ENCODE data around the gene RPRD2.

RPRD2 gene

GRCh38 chr1:150397392-150398032 lies 33.6 kb downstream of the RPRD2 start:
- no peak for DNase-seq (ENCODE audit: low read depth, low spot score)
- Histone ChIP-seq H3K9ac (ENCODE audit: insufficient read length) (no peak overlapping the region), H3K36me3 (ENCODE audit: insufficient read depth, low read length) (peaks cover 13% of the 10 kb centered on the region), H3K27ac (no peak overlapping the region), H3K9me3 (ENCODE audit: low read depth, low read length) (peaks cover 3% of the 10 kb centered on the region; the same call in 1 of the 2 replicates), H3K4me3 (no peak overlapping the region)
- no peak for TF ChIP-seq FOXP2 (optimal IDR thresholded peaks at IDR 0.05; ENCODE audit: control extremely low read depth, extremely low read length, insufficient read depth)
- TF ChIP-seq EZH2 (IDR thresholded peaks at IDR 0.05): no peak
- TF ChIP-seq POLR2AphosphoS5 (IDR thresholded peaks at IDR 0.05; ENCODE audit: borderline replicate concordance, low read depth, low read length): no peak

GRCh38 chr1:150404465-150404864 lies 40.5 kb downstream of the RPRD2 start:
- no peak for TF ChIP-seq POLR2AphosphoS5 (IDR thresholded peaks at IDR 0.05; ENCODE audit: borderline replicate concordance, low read depth, low read length)
- no peak for TF ChIP-seq FOXP2 (optimal IDR thresholded peaks at IDR 0.05; ENCODE audit: control extremely low read depth, extremely low read length, insufficient read depth)
- TF ChIP-seq EZH2 (IDR thresholded peaks at IDR 0.05): no peak
- Histone ChIP-seq H3K9me3 (ENCODE audit: low read depth, low read length) (no peaks in the 10 kb centered on the region), H3K4me3 (no peak overlapping the region), H3K9ac (ENCODE audit: insufficient read length) (no peak overlapping the region), H3K27ac (no peak overlapping the region), H3K36me3 (ENCODE audit: insufficient read depth, low read length) (peaks cover 3% of the 10 kb centered on the region; the same call in 1 of the 2 replicates)
- no peak for DNase-seq (ENCODE audit: low read depth, low spot score)

- H3K4me3 ChIP-seq: no peak overlapping the region
- no peak for DNase-seq (ENCODE audit: low read depth, low spot score)
- no peaks in the 10 kb centered on the region for H3K9me3 ChIP-seq (ENCODE audit: low read depth, low read length)
- TF ChIP-seq FOXP2 (optimal IDR thresholded peaks at IDR 0.05; ENCODE audit: control extremely low read depth, extremely low read length, insufficient read depth): no peak
- no peak for TF ChIP-seq EZH2 (IDR thresholded peaks at IDR 0.05)
- no peak for TF ChIP-seq POLR2AphosphoS5 (IDR thresholded peaks at IDR 0.05; ENCODE audit: borderline replicate concordance, low read depth, low read length)
- H3K9ac ChIP-seq (ENCODE audit: insufficient read length): no peak overlapping the region
- H3K27ac ChIP-seq: no peak overlapping the region
- no peaks in the 10 kb centered on the region for H3K36me3 ChIP-seq (ENCODE audit: insufficient read depth, low read length)
Observed at GRCh38 chr1:150405660-150406059, 41.7 kb downstream of the RPRD2 start.

- no peak overlapping the region for H3K9ac ChIP-seq (ENCODE audit: insufficient read length)
- H3K27ac ChIP-seq: no peak overlapping the region
- H3K4me3 ChIP-seq: no peak overlapping the region
- H3K36me3 ChIP-seq (ENCODE audit: insufficient read depth, low read length): no peaks in the 10 kb centered on the region
- TF ChIP-seq EZH2 (IDR thresholded peaks at IDR 0.05) (no peak), POLR2AphosphoS5 (IDR thresholded peaks at IDR 0.05; ENCODE audit: borderline replicate concordance, low read depth, low read length) (no peak), FOXP2 (optimal IDR thresholded peaks at IDR 0.05; ENCODE audit: control extremely low read depth, extremely low read length, insufficient read depth) (no peak)
- no peaks in the 10 kb centered on the region for H3K9me3 ChIP-seq (ENCODE audit: low read depth, low read length)
- no peak for DNase-seq (ENCODE audit: low read depth, low spot score)
Observed at GRCh38 chr1:150406483-150406882, 42.5 kb downstream of the RPRD2 start.

- no peak overlapping the region for H3K9ac ChIP-seq (ENCODE audit: insufficient read length)
- no peaks in the 10 kb centered on the region for H3K36me3 ChIP-seq (ENCODE audit: insufficient read depth, low read length)
- DNase-seq (ENCODE audit: low read depth, low spot score): no peak
- H3K4me3 ChIP-seq: no peak overlapping the region
- no peak overlapping the region for H3K27ac ChIP-seq
- TF ChIP-seq FOXP2 (optimal IDR thresholded peaks at IDR 0.05; ENCODE audit: control extremely low read depth, extremely low read length, insufficient read depth) (no peak), EZH2 (IDR thresholded peaks at IDR 0.05) (no peak), POLR2AphosphoS5 (IDR thresholded peaks at IDR 0.05; ENCODE audit: borderline replicate concordance, low read depth, low read length) (no peak)
- H3K9me3 ChIP-seq (ENCODE audit: low read depth, low read length): no peaks in the 10 kb centered on the region
Observed at GRCh38 chr1:150407330-150407729, 43.4 kb downstream of the RPRD2 start.

GRCh38 chr1:150408800-150409199 lies 44.9 kb downstream of the RPRD2 start:
- Histone ChIP-seq H3K9ac (ENCODE audit: insufficient read length) (no peak overlapping the region), H3K9me3 (ENCODE audit: low read depth, low read length) (no peaks in the 10 kb centered on the region), H3K4me3 (no peak overlapping the region), H3K27ac (no peak overlapping the region), H3K36me3 (ENCODE audit: insufficient read depth, low read length) (no peaks in the 10 kb centered on the region)
- TF ChIP-seq FOXP2 (optimal IDR thresholded peaks at IDR 0.05; ENCODE audit: control extremely low read depth, extremely low read length, insufficient read depth) (no peak), POLR2AphosphoS5 (IDR thresholded peaks at IDR 0.05; ENCODE audit: borderline replicate concordance, low read depth, low read length) (no peak), EZH2 (IDR thresholded peaks at IDR 0.05) (no peak)
- DNase-seq (ENCODE audit: low read depth, low spot score): no peak

GRCh38 chr1:150409504-150410362 lies 45.8 kb downstream of the RPRD2 start:
- H3K4me3 ChIP-seq: no peak overlapping the region
- no peak overlapping the region for H3K9ac ChIP-seq (ENCODE audit: insufficient read length)
- H3K36me3 ChIP-seq (ENCODE audit: insufficient read depth, low read length): no peaks in the 10 kb centered on the region
- TF ChIP-seq FOXP2 (optimal IDR thresholded peaks at IDR 0.05; ENCODE audit: control extremely low read depth, extremely low read length, insufficient read depth): no peak
- H3K9me3 ChIP-seq (ENCODE audit: low read depth, low read length): no peaks in the 10 kb centered on the region
- DNase-seq (ENCODE audit: low read depth, low spot score): no peak
- no peak overlapping the region for H3K27ac ChIP-seq

GRCh38 chr1:150410582-150411101 lies 46.7 kb downstream of the RPRD2 start:
- no peak overlapping the region for H3K27ac ChIP-seq
- no peak overlapping the region for H3K9ac ChIP-seq (ENCODE audit: insufficient read length)
- TF ChIP-seq FOXP2 (optimal IDR thresholded peaks at IDR 0.05; ENCODE audit: control extremely low read depth, extremely low read length, insufficient read depth) (no peak), EZH2 (IDR thresholded peaks at IDR 0.05) (no peak), POLR2AphosphoS5 (IDR thresholded peaks at IDR 0.05; ENCODE audit: borderline replicate concordance, low read depth, low read length) (no peak)
- H3K9me3 ChIP-seq (ENCODE audit: low read depth, low read length): no peaks in the 10 kb centered on the region
- DNase-seq (ENCODE audit: low read depth, low spot score): no peak
- no peak overlapping the region for H3K4me3 ChIP-seq
- H3K36me3 ChIP-seq (ENCODE audit: insufficient read depth, low read length): no peaks in the 10 kb centered on the region
